ENCODE data around the gene LENG8. TPM values are rescaled to one million over a fixed set of nuclear protein-coding genes. Genes with fewer than 3 reads are reported as not detected.

Gene LENG8
- total RNA-seq, 1 experiment from 2014 or later = 196 TPM

DNA sequence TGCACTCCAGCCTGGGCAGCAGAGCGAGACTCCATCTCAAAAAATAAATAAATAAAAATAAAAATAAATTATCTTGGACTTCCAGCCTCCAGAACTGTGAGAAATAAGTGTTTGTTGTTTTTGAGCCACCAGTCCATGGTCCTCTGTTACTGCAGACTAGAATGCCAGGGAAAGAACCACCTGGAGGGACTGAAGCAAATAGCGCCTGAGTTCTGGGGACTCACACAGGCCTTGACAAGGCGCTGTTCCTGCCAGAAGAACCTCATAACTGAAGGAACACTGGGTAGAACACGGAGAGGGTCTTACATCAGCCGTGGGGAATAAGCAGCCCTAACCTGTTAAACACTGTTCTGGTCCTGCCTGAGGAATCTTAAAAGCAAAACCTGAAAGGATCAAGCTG is 8.4 kb upstream of the LENG8 start (continued):
- TF ChIP-seq, protein P1, sequence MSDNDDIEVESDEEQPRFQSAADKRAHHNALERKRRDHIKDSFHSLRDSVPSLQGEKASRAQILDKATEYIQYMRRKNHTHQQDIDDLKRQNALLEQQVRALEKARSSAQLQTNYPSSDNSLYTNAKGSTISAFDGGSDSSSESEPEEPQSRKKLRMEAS (IDR thresholded peaks at IDR 0.05) = no peak
- TF ChIP-seq FOSL1 (IDR thresholded peaks at IDR 0.05; ENCODE audit: low read depth) = no peak
- no peak for TF ChIP-seq ELF1 (IDR thresholded peaks at IDR 0.05; ENCODE audit: borderline replicate concordance, low read depth)
- TF ChIP-seq CBX3 (IDR thresholded peaks at IDR 0.05; ENCODE audit: low read depth) = no peak
- no peak for TF ChIP-seq POLR2AphosphoS5 (IDR thresholded peaks at IDR 0.05; ENCODE audit: low read depth, low read length)
- TF ChIP-seq EZH2 (IDR thresholded peaks at IDR 0.05) = no peak
- TF ChIP-seq TCF7L2 (IDR thresholded peaks at IDR 0.05; ENCODE audit: borderline replicate concordance, extremely low read depth, insufficient read depth, insufficient read length) = no peak
- TF ChIP-seq SP1 (IDR thresholded peaks at IDR 0.05; ENCODE audit: low read depth) = no peak
- no peak for TF ChIP-seq SRF (IDR thresholded peaks at IDR 0.05; ENCODE audit: low read depth)
- TF ChIP-seq CEBPB (IDR thresholded peaks at IDR 0.05; ENCODE audit: low read depth) = no peak
- no peak for TF ChIP-seq SIN3A (IDR thresholded peaks at IDR 0.05; ENCODE audit: low read depth)
- TF ChIP-seq EGR1 (IDR thresholded peaks at IDR 0.05; ENCODE audit: low read depth) = no peak
- no peak for TF ChIP-seq JUND (IDR thresholded peaks at IDR 0.05)

DNA sequence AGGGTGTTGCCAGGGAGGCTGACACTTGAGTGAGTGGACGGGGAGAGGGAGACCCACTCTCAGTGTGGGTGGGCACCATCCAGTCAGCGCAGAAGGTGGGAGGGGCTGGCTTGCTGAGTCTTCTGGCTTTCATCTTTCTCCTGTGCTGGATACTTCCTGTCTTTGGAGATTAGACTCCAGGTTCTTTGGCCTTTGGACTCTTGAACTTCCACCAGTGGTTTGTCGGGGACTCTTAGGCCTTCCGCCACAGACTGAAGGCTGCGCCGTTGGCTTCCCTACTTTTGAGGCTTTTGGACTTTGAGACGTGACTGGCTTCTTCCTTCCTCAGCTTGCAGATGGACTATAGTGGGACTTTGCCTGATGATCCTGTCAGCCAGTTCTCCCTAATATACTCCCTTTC is 4.3 kb upstream of the LENG8 start:
- H3K4me3 ChIP-seq (replicated peaks in 1 of 2; ENCODE audit: low read depth in 1 of 2, low read length in 2 of 2) = no peak overlapping the region
- H3K9me3 ChIP-seq (ENCODE audit: control insufficient read depth in 1 of 2, insufficient read depth in 1 of 2, low read depth in 1 of 2, low read length in 2 of 2) = no peaks in the 10 kb centered on the region
- no peaks in the 10 kb centered on the region for H4K20me1 ChIP-seq (ENCODE audit: insufficient read depth)
- H3K9ac ChIP-seq (ENCODE audit: low read length) = no peak overlapping the region
- ATAC-seq = no peak
- no peak overlapping the region for H3K27ac ChIP-seq (ENCODE audit: low read depth, low read length)
- H3K27me3 ChIP-seq (ENCODE audit: insufficient read depth, low read length) = no peaks in the 10 kb centered on the region
- H3K4me1 ChIP-seq (ENCODE audit: control insufficient read depth in 1 of 2, insufficient read depth in 2 of 2, low read length in 2 of 2) = peaks cover 5 to 13% of the 10 kb centered on the region in 2 experiments; a peak in 3 of 4 replicates
- H3K9me2 ChIP-seq (ENCODE audit: insufficient read depth) = no peaks in the 10 kb centered on the region
- BruUV-seq (replicated peaks) = no TSS peak
- H3K79me2 ChIP-seq (ENCODE audit: insufficient read depth, low read length) = peaks cover 36% of the 10 kb centered on the region
- TF ChIP-seq EZH2 (IDR thresholded peaks at IDR 0.05) = no peak
- no peak for TF ChIP-seq SIN3A (IDR thresholded peaks at IDR 0.05; ENCODE audit: low read depth)
- TF ChIP-seq JUND (IDR thresholded peaks at IDR 0.05) = no peak
- POLR2A ChIA-PET = no interaction called here
- H3K36me3 ChIP-seq (ENCODE audit: control insufficient read depth in 1 of 2, insufficient read depth in 2 of 2, low read length in 2 of 2) = peaks cover 3 to 7% of the 10 kb centered on the region in 2 experiments; a peak in 2 of 4 replicates
- intact Hi-C loops (cut with micrococcal nuclease) = no loop called here
- DNase-seq (ENCODE audit: low read depth, low spot score) = no peak
- H3K4me2 ChIP-seq (ENCODE audit: low read length) = no peak overlapping the region
- no peak overlapping the region for H2AFZ ChIP-seq (ENCODE audit: low read depth, low read length, poor library complexity, severe bottlenecking)
- RAD21 ChIA-PET (ENCODE audit: low non-redundant PET in 1 of 2, low total read pairs in 2 of 2, uncharacterized antibody in 2 of 2, unreplicated experiment in 2 of 2) = no interaction called here
- CTCF ChIA-PET = no interaction called here

Measured in HCT116 (cell line).